CD4-positive, alpha-beta T cell treated with Interferon gamma for 1 hour (primary cell): ENCODE measurements around the gene DNM2.
"Not testable (repeated sequence)": the region's sequence is repeated elsewhere in the genome, so short reads cannot be mapped to it uniquely, and the experiment has no call there.

Experiments
- DNase-seq: peaks from one replicate; pipeline ENCODE4 v3.0.0-alpha.2; 2020

DNM2 gene

DNA sequence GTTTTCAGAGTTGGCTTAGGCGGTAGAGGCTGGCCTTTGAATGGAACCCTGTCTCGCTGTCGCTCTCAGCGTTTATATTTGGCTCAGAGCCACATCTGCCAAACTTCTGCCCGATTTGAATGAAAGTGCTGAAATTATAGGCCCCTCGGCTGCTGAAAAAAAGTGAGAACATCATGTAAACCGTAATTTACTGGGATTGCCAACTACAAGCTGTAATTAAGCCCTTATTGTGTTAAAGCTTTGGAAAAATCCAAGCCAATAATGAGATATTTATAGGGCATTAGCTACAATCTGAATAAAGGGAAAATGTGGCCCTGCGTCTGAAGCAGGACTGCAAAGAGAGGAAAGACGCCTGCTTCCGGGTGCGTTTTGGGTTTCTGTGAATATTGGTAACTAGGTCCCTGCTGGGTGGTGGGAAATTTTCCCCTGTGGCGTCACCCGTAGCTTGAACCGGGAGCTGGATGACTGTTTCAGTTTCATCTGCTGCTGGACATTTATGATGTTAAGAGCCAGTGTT lies 9.9 kb downstream of the DNM2 start:
- DNase-seq: no peak

DNA sequence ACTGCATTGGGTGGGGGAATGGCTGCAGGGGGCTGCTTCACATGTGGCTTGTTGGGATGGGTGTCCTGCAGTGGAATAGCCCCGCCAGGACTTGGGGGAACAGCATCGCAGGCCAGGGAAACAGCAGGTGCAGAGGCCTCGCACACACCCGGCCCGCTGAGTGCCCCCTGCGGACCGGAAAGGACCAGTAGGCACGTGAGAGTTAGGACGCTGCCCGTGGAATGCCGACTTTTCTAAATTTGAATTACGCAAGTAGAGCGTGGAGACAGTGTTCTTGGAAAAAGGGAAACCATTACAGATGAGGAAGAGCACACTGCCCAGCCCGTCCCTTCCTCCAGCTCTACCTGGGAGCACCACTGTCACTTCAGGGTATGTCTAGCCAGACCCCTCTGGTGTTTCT lies 11.5 kb downstream of the DNM2 start:
- no peak for DNase-seq

DNA sequence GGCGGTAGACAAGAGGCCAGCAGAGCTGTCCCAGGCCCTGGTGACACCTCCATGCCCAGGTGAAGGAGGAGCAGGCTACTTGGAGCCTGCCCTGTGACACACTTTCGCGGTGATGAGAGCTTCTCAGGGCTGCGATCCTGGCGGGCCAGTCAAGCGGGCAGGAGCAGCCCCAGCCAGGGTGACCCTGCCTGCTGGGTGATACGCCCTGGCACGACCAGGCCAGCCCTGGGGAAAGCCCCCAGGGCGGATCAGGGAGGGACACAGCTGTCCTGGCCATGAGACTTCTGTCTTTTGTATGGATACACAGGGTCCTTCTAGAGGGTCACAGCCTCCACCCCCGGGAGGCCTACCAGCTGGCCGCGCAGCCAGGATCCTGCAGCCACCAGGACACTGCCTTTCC lies 13.1 kb downstream of the DNM2 start:
- DNase-seq: peak; percentile 16

DNA sequence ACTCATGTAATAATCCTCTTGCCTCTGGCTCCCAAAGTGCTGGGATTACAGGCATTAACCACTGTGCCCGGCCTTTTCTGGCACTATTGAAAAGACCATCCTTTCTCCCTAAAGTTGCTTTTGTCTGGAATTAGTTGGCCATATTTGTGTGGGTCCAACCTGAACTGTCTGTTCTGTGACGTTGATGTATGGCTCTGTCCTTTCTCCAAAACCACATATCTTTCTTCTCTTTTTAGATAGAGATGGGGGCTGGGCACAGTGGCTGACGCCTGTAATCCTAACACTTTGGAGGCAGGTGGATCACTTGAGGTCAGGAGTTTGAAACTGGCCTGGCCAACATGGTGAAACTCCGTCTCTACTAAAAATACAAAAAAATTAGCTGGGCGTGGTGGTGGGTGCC lies 17.9 kb downstream of the DNM2 start:
- DNase-seq: no peak

DNA sequence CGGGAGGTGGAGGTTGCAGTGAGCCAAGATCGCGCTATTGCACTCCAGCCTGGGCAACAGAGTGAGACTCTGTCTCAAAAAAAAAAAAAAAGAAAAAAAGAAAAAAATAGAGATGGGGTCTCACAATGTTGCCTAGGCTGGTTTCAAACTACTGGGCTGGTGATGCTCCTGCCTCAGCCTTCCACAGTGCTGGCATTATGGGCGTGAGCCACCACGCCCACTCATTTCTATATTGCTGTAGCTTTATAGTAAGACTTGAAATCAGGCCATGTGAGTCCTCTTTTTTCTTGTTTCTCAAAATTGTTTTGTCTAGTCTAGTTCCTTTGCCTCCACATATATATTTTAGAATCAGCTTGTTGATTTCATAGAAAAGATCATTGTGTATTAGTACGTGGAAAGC lies 18.3 kb downstream of the DNM2 start:
- no peak for DNase-seq

DNA sequence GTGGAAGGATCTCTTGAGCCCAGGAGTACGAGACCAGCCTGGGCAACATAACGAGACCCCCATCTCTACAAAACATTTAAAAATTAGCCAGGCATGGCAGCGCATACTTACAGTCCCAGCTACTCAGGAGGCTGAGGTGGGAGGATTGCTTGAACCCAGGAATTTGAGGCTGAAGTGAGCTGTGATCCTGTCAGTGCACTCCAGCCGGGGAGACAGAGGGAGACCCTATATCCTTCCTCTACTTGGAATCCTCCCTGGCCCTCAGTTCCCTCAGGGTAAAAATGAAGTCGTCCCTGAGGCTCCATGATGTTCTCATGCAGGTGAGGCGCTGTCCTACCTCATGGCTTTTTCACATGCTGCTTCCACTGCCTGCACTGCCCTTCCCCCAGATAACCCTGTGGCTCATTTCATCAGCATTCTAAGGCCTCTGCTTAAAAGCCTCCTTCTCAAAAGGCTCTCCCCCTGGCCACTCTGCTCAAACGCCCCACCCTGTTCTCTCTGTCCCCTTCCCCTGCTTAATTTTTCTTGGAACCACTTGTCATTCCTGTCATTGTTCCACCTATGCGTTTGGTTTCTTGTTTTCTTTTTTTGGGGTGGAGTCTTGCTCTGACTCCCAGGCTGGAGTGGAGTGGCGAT lies 19.2 kb downstream of the DNM2 start:
- DNase-seq: no peak

DNA sequence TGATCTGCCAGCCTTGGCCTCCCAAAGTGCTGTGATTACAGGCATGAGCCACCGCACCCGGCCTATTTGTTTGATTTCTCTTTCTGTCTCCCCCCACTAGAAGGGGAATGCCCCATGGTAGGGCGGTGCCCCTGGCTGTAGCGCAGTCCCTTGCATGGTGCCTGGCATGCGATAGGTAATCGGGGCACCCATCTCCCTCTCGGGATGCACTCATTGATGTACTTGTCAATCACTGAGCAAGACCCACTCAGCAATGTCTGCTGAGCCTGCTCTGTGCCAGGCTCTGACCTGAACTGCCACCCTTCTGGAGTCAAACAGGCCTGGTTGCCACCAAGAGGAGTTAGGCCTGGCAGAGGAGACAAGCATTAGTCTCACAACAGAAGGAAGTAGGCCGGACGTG lies 19.8 kb downstream of the DNM2 start:
- no peak for DNase-seq

DNA sequence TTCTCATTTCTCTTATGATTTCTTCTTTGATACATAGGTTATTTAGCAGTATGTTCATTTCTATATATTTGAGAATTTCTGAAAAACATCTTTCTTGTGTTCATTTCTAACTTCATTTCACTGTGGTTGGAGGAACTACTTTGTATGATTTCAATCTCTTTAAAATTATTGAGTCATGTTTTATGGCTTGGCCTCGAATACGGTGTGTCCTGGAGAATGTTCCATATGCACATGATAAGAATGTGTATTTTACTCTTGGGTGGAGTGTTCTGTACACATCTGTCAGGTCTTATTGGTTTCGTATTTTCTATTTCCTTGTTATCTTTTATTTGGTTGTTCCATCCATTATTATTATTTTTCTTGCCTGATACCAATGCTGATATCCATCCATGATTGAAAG lies 22.9 kb downstream of the DNM2 start:
- no peak for DNase-seq

DNA sequence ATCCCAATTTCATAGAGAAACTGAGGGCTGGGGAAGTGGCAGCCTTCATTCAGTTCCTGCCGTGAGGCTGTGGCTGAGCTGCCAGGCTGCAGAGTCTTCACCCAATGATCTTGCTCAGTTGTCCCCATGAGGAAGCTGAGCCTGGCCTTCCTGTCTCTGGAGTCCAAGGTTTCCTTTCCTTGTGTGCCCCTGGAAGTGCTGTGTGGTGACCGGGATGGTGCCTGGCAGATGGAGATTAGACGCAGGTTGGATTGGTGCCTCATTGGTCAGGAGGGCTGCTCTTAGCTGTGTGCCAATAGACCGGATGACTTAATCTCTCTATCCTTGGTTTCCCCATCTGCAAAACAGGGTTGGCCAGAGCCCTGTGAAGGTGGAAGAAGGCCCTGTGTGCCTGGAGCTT lies 24.6 kb downstream of the DNM2 start:
- no peak for DNase-seq

DNA sequence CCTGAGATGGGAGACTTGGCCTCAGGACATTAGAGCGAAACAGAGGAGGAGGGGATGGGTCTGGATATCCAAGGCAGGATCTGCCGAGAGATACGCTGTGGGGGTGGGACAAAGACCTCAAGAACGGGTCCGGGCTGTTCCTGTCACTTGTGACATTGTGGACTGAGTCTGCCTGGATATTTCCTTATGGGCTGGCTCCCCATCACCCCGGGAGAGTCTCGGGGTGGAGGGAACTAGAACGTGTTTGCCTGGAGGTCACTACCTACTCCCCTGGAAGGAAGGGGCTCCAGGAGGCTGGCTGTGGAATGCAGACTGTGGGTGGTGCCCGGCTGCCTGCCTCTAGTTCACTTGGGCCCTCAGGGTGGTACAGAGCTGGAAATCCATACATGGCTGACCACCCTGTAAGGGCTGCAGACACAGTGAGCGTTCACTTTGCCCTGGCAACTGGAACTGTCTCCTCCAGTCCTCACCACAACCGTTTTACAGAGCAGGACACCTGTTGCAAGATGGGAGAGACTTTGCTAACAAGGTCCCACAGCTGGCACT lies 26.4 kb downstream of the DNM2 start:
- DNase-seq: no peak

DNA sequence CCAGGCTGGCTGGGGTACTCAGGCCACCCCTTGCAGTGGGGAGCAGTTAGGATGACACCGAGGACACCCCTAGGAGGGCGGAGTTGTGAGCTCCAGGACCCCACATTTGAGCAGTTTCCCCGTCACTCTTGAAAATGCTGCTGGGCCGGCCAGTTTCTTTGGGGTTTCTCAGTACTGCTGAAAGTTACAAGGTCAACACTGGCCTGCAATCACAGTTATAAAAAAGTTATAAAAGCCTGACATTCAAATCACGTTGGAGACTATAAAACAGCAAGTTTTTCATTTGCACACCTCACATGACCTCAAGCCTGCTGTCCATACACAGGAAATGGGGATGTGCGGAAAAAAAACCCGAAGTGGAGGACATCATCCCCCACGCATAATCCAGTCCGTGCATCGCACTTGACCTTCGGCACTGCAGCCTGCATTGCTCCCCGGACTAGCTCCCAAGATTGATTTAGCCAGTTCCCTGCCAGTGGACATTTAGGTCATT lies 27.0 kb downstream of the DNM2 start:
- DNase-seq: no peak

DNA sequence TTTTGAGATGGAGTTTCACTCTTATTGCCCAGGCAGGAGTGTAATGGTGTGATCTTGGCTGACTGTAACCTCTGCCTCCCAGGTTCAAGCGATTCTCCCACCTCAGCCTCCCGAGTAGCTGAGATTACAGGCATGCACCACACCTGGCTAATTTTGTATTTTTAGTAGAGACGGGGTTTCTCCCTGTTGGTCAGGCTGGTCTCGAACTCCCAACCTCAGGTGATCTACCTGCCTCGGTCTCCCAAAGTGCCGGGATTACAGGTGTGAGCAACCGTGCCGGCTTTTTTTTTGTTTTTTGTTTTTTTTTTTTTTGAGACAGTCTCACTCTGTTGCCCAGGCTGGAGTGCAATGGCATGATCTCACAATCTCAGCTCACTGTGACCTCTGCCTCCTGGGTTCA lies 28.6 kb downstream of the DNM2 start:
- DNase-seq: not testable (repeated sequence)

DNA sequence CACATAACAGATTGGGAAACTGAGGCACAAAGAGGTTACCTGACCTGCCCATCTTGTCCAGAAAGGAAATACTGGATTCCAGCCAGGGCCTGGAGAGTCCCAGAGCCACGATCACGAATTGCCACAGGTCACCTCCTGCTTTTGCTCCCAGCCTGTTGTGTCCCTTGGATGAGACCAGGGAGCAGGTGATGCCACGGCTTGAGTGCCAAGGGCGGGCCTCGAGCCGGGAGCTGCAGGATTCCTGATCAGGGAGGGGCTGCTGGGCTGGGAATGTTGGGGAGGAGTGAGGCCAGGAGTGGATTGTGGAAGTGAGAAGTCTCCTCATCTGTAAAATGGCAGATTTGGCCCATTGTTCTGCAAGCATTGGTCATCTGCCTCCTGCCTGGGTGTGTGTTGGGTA lies 29.4 kb downstream of the DNM2 start:
- no peak for DNase-seq

DNA sequence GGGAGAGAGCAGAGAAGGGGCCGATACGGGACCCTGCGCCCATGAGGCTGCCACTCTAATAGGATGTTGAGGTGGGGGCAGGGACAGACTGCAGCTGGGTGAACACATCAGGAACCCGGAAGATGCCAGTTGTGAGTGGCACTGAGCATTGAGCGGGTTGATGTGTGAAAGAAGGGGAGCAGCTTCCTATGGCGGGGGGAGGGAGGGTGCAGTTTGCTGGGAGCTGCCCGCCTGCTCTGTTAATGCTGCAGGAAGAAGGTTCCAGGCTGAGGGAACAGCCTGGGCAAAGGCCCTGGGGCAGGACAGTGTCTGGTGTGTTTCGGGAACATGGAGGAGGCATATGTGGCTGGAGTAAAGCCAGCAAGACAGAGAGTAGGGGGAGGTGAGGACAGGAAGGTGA lies 29.8 kb downstream of the DNM2 start:
- DNase-seq: no peak

DNA sequence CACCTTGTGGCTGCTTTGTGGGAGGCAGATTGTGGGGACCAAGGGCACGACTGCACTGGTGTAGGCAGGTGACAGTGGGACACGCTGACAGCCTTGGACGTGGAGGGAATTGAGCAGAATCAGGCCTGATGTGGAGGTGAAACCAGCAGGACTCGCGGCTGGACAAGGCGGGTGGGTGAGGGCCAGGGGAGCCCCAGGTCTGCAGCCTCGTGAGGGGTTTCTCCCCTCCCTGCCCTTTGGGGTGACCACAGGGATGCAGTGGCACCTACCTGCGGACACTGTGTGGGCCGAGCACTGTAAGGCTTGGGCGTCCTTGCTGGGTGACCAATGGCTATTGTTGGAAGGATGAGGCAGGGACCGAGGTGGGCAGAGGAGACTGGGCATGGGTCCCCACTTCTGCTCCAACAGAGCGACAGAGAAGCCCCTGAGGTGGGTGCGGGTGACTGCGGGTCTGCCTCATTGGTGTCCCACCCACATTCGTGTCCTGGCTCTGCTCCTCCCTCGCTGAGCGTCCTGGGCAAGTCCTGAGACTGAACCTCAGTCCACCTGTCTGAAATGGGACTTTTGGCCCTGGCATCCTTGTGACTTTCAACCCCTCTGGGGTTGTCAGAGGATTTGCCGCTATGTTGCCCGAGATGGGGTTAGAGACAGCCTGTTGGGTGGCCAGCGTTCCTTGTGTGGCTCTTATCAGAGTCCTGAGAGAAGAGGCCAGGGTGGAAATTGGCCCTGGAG lies 30.5 kb downstream of the DNM2 start:
- DNase-seq: no peak

DNA sequence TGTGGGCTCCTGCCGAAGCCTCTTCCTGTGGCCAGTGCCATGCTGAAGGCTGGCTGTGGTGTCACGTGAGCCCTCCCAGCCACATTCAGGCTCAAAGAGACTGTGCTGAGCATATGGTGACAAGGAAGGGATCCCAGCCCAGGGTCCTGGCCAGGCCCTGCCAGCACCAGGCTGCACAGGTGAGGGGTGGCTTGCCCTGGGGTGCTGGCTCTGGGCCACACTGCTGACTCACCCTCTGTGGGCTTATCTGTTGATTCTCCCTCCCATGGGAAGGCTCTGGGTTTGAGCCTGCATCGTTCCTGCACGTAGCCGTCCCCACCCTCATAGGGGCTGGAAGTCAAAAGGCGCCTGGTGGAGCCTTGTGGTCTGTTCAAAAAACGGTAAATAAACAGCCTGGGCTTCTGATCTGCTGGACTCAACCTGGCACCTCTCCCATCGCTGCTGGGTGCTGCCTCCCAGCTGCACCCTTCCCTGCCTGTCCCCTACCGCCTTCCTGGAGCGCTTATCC lies 31.1 kb downstream of the DNM2 start:
- no peak for DNase-seq

DNA sequence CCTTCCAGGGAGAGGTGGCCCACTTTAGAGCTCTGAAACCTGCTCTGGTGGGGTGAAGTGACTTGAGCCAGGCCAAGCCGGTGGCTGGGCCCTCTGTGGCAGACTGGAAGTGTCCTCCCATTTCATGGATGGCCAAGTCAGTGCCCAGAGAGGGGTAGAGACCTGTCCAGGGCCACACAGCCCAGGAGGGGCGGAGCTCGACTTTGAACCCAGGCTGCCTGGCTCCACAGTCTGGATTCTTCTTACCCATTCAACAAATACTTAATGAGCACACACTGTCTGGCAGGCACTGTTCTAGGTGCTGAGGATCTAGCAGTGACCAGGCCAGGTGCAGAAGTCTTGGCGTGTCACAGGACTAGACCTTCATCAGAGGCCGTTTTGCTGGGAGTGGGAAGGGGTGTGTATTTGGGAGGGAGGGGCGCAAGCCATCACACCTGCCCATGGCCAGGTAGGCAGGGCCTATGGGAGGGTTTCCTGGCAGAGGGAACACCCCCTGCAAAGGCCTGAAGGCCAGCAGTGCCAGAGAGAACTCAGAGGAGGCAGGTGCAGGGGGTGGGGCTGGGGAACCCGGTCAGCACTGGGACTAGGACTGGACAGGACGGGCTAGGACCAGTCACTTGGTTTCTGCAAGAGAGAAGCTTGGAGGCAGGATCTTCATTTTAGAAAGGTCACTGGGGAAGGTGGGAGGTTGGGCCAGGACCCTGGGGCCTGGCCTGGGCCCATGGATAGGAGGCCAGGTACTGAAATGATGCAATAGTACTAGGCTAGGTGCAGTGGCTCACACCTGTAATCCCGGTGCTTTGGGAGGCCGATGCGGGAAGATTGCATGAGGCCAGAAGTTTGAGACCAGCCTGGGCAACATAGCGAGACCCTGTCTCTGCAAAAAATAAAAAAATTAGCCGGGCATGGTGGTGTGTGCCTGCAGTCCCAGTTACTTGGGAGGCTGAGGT lies 31.8 kb downstream of the DNM2 start:
- DNase-seq: no peak

DNA sequence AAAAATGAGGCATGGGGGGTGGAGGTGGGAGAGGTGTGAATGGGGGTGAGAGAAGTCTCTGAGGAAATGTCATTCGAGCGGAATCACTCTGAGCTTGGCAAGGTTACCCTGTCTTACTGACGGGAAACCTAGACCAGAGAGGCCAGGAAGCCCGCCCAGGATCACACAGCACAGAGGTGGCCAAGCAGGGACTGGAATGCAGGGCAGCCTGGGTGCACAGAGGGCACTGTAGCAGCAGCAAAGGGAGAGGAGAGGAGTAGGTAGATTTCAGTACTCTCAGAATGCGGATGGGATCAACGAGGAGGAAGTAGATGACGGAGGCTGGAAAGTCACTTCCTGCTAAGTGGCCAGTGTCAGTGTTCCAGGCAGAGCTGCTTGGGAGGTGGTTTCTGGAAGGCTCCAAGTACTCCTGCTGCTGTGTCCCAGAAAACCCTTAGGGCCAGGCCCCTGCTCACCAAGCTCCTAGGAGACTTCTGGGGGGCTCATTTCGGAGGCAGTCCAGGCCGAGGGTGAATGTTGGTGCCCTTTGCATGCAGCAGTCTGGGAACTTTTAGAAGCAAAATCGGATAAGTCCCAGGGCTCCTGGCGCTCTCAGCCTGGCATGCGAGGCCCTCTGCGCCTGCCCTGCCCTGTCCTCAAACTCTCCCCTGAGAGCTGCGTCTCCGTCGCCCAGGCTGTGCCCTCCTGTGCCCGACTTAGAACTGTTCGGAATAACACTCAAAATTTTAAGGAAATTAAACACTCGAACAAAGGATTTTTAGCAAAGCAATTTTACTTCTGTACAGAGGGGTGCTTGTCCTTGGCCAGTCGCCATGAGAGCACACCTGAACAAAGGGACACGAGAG lies 33.5 kb downstream of the DNM2 start:
- no peak for DNase-seq

DNA sequence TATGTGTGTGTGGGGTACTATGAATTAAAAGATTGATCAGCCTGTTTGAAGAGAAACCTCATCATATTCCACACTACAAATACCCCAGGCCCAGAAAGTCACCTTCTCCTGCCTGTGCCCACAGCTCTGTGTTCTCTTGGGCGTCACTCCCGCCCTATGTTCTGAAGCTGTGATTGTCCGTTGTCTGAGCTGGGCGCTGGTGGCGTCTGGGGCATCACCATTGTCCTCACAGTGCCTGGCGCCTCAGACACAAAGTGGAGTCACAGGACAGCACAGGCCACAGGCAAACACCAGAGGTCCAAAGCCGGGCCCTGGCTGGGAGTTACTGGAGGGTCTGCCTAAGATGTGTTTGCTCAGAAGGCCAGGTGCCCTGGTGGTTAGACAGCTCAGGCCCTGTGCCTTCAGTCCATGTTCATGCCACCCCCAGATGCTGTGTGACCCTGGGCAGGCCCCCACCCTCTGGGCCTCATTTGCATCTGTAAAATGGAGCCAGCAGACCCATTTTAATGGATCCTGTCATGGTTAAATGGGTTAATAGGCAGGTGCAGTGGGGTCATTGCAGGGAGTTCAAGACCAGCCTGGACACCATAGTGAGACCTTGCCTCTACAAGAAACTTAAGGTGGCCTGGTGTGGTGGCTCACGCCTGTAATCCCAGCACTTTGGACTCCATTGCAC lies 34.5 kb downstream of the DNM2 start:
- no peak for DNase-seq

DNA sequence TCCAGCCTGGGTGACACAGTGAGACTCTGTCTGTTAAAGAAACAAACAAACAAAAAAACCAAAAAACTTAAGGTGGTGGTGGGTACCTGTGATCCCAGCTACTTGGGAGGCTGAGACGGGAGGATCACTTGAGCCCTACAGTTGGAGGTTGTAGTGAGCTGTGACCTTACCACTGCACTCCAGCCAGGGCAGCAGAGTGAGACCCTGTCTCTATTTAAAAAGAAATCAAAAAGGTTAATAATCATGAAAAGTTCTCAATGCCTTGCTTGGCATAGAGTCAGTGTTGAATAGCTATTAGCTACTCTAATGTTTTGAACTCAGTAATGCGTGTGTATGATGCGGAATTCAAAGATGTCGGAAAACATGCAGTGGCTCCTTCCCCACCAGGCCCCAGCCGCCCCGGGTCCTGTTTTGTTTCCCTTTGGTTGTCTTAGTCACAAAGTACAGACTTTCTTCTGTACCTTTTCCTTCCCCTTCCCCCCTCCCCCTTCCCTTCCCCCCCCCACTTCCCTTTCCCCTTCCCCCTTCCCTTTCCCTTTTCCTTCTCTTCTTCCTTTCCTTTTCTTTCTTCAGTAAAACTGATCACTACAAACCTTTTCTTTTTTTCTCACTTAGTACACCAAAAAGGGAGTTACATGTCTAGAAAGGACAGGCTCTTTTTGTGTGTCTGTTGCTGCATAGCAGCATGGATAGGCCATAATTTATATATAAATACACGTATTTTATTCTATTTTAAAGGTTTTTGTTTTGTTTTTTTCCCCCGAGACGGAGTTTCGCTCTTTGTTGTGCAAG lies 35.2 kb downstream of the DNM2 start:
- DNase-seq: no peak
